Measurements from ENCODE around the gene TPK1. TPM values are rescaled to one million over a fixed set of nuclear protein-coding genes. Genes with fewer than 3 reads are reported as not detected.

The TPK1 gene
- total and polyA plus RNA-seq, 7 donors: 1.7 to 5.1 (median 2.5) TPM

GRCh38 chr7:144857463-144857862 is 21.6 kb upstream of the TPK1 start:
- DNase-seq (no peak), ATAC-seq (no peak)
- Histone ChIP-seq H3K4me1 (no peaks in the 10 kb centered on the region), H3K36me3 (ENCODE audit: insufficient read depth in 1 of 2, low read depth in 1 of 2) (no peaks in the 10 kb centered on the region), H3K9me3 (no peaks in the 10 kb centered on the region), H3K4me3 (no peak overlapping the region), H3K27ac (no peak overlapping the region), H3K27me3 (ENCODE audit: insufficient read depth in 3 of 3, low read length in 2 of 3) (peaks cover 0 to 3% (median 0%) of the 10 kb centered on the region in 3 donors)
- WGBS, 3 donors: 24 to 29% (median 26%) methylated on average over 1 of the region's 1 CpG
- intact Hi-C loops (cut with DNase I): no loop called here
- no peak for TF ChIP-seq CTCF (IDR thresholded peaks at IDR 0.05)

- Histone ChIP-seq H3K27ac (no peak overlapping the region), H3K9me3 (no peaks in the 10 kb centered on the region), H3K27me3 (ENCODE audit: insufficient read depth in 3 of 3, low read length in 2 of 3) (peaks cover 0 to 3% (median 0%) of the 10 kb centered on the region in 3 donors), H3K4me3 (no peak overlapping the region), H3K36me3 (ENCODE audit: insufficient read depth in 1 of 2, low read depth in 1 of 2) (no peaks in the 10 kb centered on the region), H3K4me1 (no peaks in the 10 kb centered on the region)
- DNase-seq (no peak), ATAC-seq (no peak)
- intact Hi-C loops (cut with DNase I): no loop called here
- WGBS, 3 donors: 38 to 41% (median 41%) methylated on average over 3 of the region's 3 CpGs
- TF ChIP-seq CTCF (IDR thresholded peaks at IDR 0.05): peak; percentile 40
Measured at GRCh38 chr7:144854839-144855424, 19.1 kb upstream of the TPK1 start.

- no peak overlapping the region for H3K27ac ChIP-seq
- intact Hi-C loops (cut with DNase I): no loop called here
- H3K9me3 ChIP-seq: no peaks in the 10 kb centered on the region
- WGBS, 3 donors: 81 to 86% (median 82%) methylated on average over 8 of the region's 8 CpGs
- H3K4me1 ChIP-seq: no peaks in the 10 kb centered on the region
- TF ChIP-seq CTCF (IDR thresholded peaks at IDR 0.05): no peak
- no peak overlapping the region for H3K4me3 ChIP-seq
- peaks cover 0 to 3% (median 0%) of the 10 kb centered on the region in 3 donors for H3K27me3 ChIP-seq (ENCODE audit: insufficient read depth in 3 of 3, low read length in 2 of 3)
- DNase-seq: no peak
- ATAC-seq: no peak
- no peaks in the 10 kb centered on the region for H3K36me3 ChIP-seq (ENCODE audit: insufficient read depth in 1 of 2, low read depth in 1 of 2)
Measured at GRCh38 chr7:144853542-144853941, 17.7 kb upstream of the TPK1 start.

GRCh38 chr7:144848078-144848477 is 12.2 kb upstream of the TPK1 start:
- TF ChIP-seq CTCF (IDR thresholded peaks at IDR 0.05): no peak
- no peaks in the 10 kb centered on the region for H3K4me1 ChIP-seq
- ATAC-seq: no peak
- WGBS, 3 donors: 71 to 81% (median 80%) methylated on average over 1 of the region's 1 CpG
- no peak for DNase-seq
- H3K36me3 ChIP-seq (ENCODE audit: insufficient read depth in 1 of 2, low read depth in 1 of 2): no peaks in the 10 kb centered on the region
- H3K27me3 ChIP-seq (ENCODE audit: insufficient read depth in 3 of 3, low read length in 2 of 3): peaks cover 0 to 4% (median 0%) of the 10 kb centered on the region in 3 donors
- intact Hi-C loops (cut with DNase I): no loop called here
- H3K4me3 ChIP-seq: no peak overlapping the region
- no peak overlapping the region for H3K27ac ChIP-seq
- no peaks in the 10 kb centered on the region for H3K9me3 ChIP-seq

GRCh38 chr7:144842377-144842851 is 6.6 kb upstream of the TPK1 start:
- 57 to 66% (median 59%) methylated on average over 6 of the region's 6 CpGs for WGBS, 3 donors
- ATAC-seq (peak in 2 of 4 donors; percentile 27 to 49), DNase-seq (no peak)
- H3K36me3 ChIP-seq (ENCODE audit: insufficient read depth in 1 of 2, low read depth in 1 of 2): no peaks in the 10 kb centered on the region
- peak overlapping the region; percentile 27 for H3K27ac ChIP-seq
- peaks cover 0 to 6% (median 0%) of the 10 kb centered on the region in 3 donors for H3K27me3 ChIP-seq (ENCODE audit: insufficient read depth in 3 of 3, low read length in 2 of 3)
- no peak for TF ChIP-seq CTCF (IDR thresholded peaks at IDR 0.05)
- no peaks in the 10 kb centered on the region for H3K9me3 ChIP-seq
- no peaks in the 10 kb centered on the region for H3K4me1 ChIP-seq
- intact Hi-C loops (cut with DNase I): no loop called here
- no peak overlapping the region for H3K4me3 ChIP-seq

Data from psoas muscle (tissue), 8 donors.